RWPE1 (cell line): ENCODE data around the gene COBL.

Experiments used
- CTCF ChIA-PET: fragments of 350-600 bp; sonication (Branson Sonifier 250); formaldehyde crosslinking; extraction: SDS; loops from one replicate; lab custom pipeline; 2021; lab: Yijun Ruan, JAX
- POLR2A ChIA-PET: fragments of 400-600 bp; formaldehyde crosslinking; extraction: SDS; loops from one replicate; lab custom pipeline; 2020; ENCODE audit warnings: antibody characterized with exemption; ENCODE audit not compliant: low non-redundant PET; lab: Yijun Ruan, JAX
- DNase-seq: peaks from one replicate; pipeline ENCODE4 v3.0.0; 2012; ENCODE audit warnings: low spot score
- H3K27ac ChIP-seq: fragments of 450-650 bp; 2 replicates; pipeline ENCODE4 v1.5.1; 2017
- CTCF ChIP-seq: fragments of 450-650 bp; conservative IDR thresholded peaks from 2 replicates; pipeline ENCODE4 v1.5.1; 2017; ENCODE audit warnings: low read depth, mild to moderate bottlenecking

Gene COBL

GRCh38 chr7:51129527-51130472 is 186.8 kb downstream of the COBL start:
- H3K27ac ChIP-seq, result no peak overlapping the region
- ChIA-PET POLR2A (no interaction called here), CTCF (interaction anchor here (1.3 kb wide), 1 partner anchor 31 kb away, joined by 3 read pairs; no protein-coding TSS in a partner anchor)
- no peak for DNase-seq
- no peak for TF ChIP-seq CTCF

- no peak for TF ChIP-seq CTCF
- POLR2A ChIA-PET, result no interaction called here
- no peak overlapping the region for H3K27ac ChIP-seq
- no peak for DNase-seq
- CTCF ChIA-PET, result interaction anchor here (1.3 kb wide), 1 partner anchor 32 kb away, joined by 3 read pairs; no protein-coding TSS in a partner anchor
Observed at GRCh38 chr7:51128545-51129435, 187.8 kb downstream of the COBL start.

GRCh38 chr7:51127618-51127904 is 189.0 kb downstream of the COBL start:
- ChIA-PET CTCF (no interaction called here), POLR2A (no interaction called here)
- no peak for TF ChIP-seq CTCF
- DNase-seq, result no peak
- H3K27ac ChIP-seq, result no peak overlapping the region

- DNase-seq, result no peak
- no peak overlapping the region for H3K27ac ChIP-seq
- ChIA-PET CTCF (interaction anchor here (0.7 kb wide), 1 partner anchor 46 kb away, joined by 3 read pairs; no protein-coding TSS in a partner anchor), POLR2A (no interaction called here)
- no peak for TF ChIP-seq CTCF
Observed at GRCh38 chr7:51126813-51127617, 189.6 kb downstream of the COBL start.

GRCh38 chr7:51126324-51126723 is 190.3 kb downstream of the COBL start:
- CTCF ChIA-PET, result interaction anchor here (0.7 kb wide), 1 partner anchor 46 kb away, joined by 3 read pairs; no protein-coding TSS in a partner anchor
- DNase-seq, result no peak
- no peak for TF ChIP-seq CTCF
- H3K27ac ChIP-seq, result no peak overlapping the region
- POLR2A ChIA-PET, result no interaction called here

- ChIA-PET CTCF (no interaction called here), POLR2A (interaction anchor here (0.6 kb wide), 1 partner anchor 105 kb away, joined by 3 read pairs; no protein-coding TSS in a partner anchor)
- no peak for TF ChIP-seq CTCF
- peak overlapping the region; percentile 59 for H3K27ac ChIP-seq
- DNase-seq, result no peak
Observed at GRCh38 chr7:51124321-51124720, 192.3 kb downstream of the COBL start.
